KOPT-K1 (cell line): ENCODE results near the gene TXNDC2.

Experiments
- H3K27ac ChIP-seq: fragments of 200-600 bp; sonication (generic); 2 replicates; pipeline ENCODE4 v1.5.1; 2016; ENCODE audit warnings: antibody characterized with exemption, mild to moderate bottlenecking, low read depth, low read length; ENCODE audit not compliant: poor library complexity, severe bottlenecking
- H3K36me3 ChIP-seq: fragments of 200-600 bp; sonication (generic); 2 replicates; pipeline ENCODE4 v1.5.1; 2017; ENCODE audit warnings: antibody characterized with exemption, mild to moderate bottlenecking, low read length, moderate library complexity; ENCODE audit not compliant: insufficient read depth
- H3K9me3 ChIP-seq: fragments of 200-600 bp; sonication (generic); 2 replicates; pipeline ENCODE4 v1.5.1; 2017; ENCODE audit warnings: antibody characterized with exemption, low read length, mild to moderate bottlenecking; ENCODE audit not compliant: insufficient read depth, poor library complexity, severe bottlenecking

TXNDC2 gene

GRCh38 chr18:9885170-9886004 lies at the start of gene TXNDC2:
Gene TXNDC2, plus strand, starts transcription at chr18:9885973. Its CDS starts 708 bp downstream, at chr18:9886681.
- Histone ChIP-seq H3K36me3 (no peaks in the 10 kb centered on the region), H3K9me3 (no peaks in the 10 kb centered on the region), H3K27ac (no peak within 1 kb of the TSS)

GRCh38 chr18:9838144-9838877 lies 47.5 kb upstream of the TXNDC2 start:
- Histone ChIP-seq H3K36me3 (no peaks in the 10 kb centered on the region), H3K27ac (no peak overlapping the region), H3K9me3 (no peaks in the 10 kb centered on the region)

GRCh38 chr18:9839211-9839610 lies 46.6 kb upstream of the TXNDC2 start:
- Histone ChIP-seq H3K27ac (no peak overlapping the region), H3K36me3 (no peaks in the 10 kb centered on the region), H3K9me3 (no peaks in the 10 kb centered on the region)

GRCh38 chr18:9839853-9840252 lies 45.9 kb upstream of the TXNDC2 start:
- H3K27ac ChIP-seq = no peak overlapping the region
- H3K9me3 ChIP-seq = no peaks in the 10 kb centered on the region
- H3K36me3 ChIP-seq = no peaks in the 10 kb centered on the region

GRCh38 chr18:9841752-9842151 lies 44.0 kb upstream of the TXNDC2 start:
- no peaks in the 10 kb centered on the region for H3K9me3 ChIP-seq
- H3K27ac ChIP-seq = no peak overlapping the region
- no peaks in the 10 kb centered on the region for H3K36me3 ChIP-seq

- Histone ChIP-seq H3K27ac (no peak overlapping the region), H3K36me3 (no peaks in the 10 kb centered on the region), H3K9me3 (no peaks in the 10 kb centered on the region)
These were observed 43.3 kb upstream of the TXNDC2 start for GRCh38 chr18:9842448-9842847.

- Histone ChIP-seq H3K9me3 (no peaks in the 10 kb centered on the region), H3K36me3 (no peaks in the 10 kb centered on the region), H3K27ac (no peak overlapping the region)
These were observed 40.5 kb upstream of the TXNDC2 start for GRCh38 chr18:9845256-9845655.

GRCh38 chr18:9846162-9846925 lies 39.4 kb upstream of the TXNDC2 start:
- Histone ChIP-seq H3K36me3 (no peaks in the 10 kb centered on the region), H3K27ac (no peak overlapping the region), H3K9me3 (no peaks in the 10 kb centered on the region)

- H3K9me3 ChIP-seq = no peaks in the 10 kb centered on the region
- H3K36me3 ChIP-seq = no peaks in the 10 kb centered on the region
- no peak overlapping the region for H3K27ac ChIP-seq
These were observed 37.4 kb upstream of the TXNDC2 start for GRCh38 chr18:9848170-9848879.

- H3K36me3 ChIP-seq = no peaks in the 10 kb centered on the region
- H3K9me3 ChIP-seq = no peaks in the 10 kb centered on the region
- H3K27ac ChIP-seq = no peak overlapping the region
These were observed 36.1 kb upstream of the TXNDC2 start for GRCh38 chr18:9849407-9850283.

- no peak overlapping the region for H3K27ac ChIP-seq
- no peaks in the 10 kb centered on the region for H3K36me3 ChIP-seq
- H3K9me3 ChIP-seq = no peaks in the 10 kb centered on the region
These were observed 35.5 kb upstream of the TXNDC2 start for GRCh38 chr18:9850309-9850708.

- H3K36me3 ChIP-seq = no peaks in the 10 kb centered on the region
- H3K27ac ChIP-seq = no peak overlapping the region
These were observed 34.3 kb upstream of the TXNDC2 start for GRCh38 chr18:9851511-9851910.

GRCh38 chr18:9852266-9853081 lies 33.3 kb upstream of the TXNDC2 start:
- no peaks in the 10 kb centered on the region for H3K36me3 ChIP-seq
- no peaks in the 10 kb centered on the region for H3K9me3 ChIP-seq
- no peak overlapping the region for H3K27ac ChIP-seq

More at GRCh38 chr18:9851511-9851910, 34.3 kb upstream of the TXNDC2 start:
- no peaks in the 10 kb centered on the region for H3K9me3 ChIP-seq
